ENCODE results near the gene WFDC10A.
A peak's percentile ranks its signal among the peaks of the same experiment; 100 is the strongest.

GRCh38 chr20:45629496-45630100 lies at the start of gene WFDC10A:
- TF ChIP-seq, protein P1, sequence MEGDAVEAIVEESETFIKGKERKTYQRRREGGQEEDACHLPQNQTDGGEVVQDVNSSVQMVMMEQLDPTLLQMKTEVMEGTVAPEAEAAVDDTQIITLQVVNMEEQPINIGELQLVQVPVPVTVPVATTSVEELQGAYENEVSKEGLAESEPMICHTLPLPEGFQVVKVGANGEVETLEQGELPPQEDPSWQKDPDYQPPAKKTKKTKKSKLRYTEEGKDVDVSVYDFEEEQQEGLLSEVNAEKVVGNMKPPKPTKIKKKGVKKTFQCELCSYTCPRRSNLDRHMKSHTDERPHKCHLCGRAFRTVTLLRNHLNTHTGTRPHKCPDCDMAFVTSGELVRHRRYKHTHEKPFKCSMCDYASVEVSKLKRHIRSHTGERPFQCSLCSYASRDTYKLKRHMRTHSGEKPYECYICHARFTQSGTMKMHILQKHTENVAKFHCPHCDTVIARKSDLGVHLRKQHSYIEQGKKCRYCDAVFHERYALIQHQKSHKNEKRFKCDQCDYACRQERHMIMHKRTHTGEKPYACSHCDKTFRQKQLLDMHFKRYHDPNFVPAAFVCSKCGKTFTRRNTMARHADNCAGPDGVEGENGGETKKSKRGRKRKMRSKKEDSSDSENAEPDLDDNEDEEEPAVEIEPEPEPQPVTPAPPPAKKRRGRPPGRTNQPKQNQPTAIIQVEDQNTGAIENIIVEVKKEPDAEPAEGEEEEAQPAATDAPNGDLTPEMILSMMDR (IDR thresholded peaks at IDR 0.05) = peak in 5 of 7 experiments; percentile 37 to 54 (median 43)
- no peak for TF ChIP-seq EP300 (IDR thresholded peaks at IDR 0.05)
